ENCODE data around the gene UBL4A.
"Not testable (repeated sequence)": the region's sequence is repeated elsewhere in the genome, so short reads cannot be mapped to it uniquely, and the experiment has no call there.

Gene UBL4A

GRCh38 chrX:154507673-154508383 lies 21.4 kb upstream of the UBL4A start:
- DNase-seq: no peak

GRCh38 chrX:154506483-154507332 lies 20.3 kb upstream of the UBL4A start:
- DNase-seq: no peak

- no peak for DNase-seq
These were observed 19.3 kb upstream of the UBL4A start for GRCh38 chrX:154505734-154506133.

- DNase-seq: no peak
These were observed 16.6 kb upstream of the UBL4A start for GRCh38 chrX:154502989-154503388.

GRCh38 chrX:154502098-154502497 lies 15.7 kb upstream of the UBL4A start:
- no peak for DNase-seq

GRCh38 chrX:154501423-154501822 lies 15.0 kb upstream of the UBL4A start:
- not testable (repeated sequence) for DNase-seq

- not testable (repeated sequence) for DNase-seq
These were observed 10.2 kb upstream of the UBL4A start for GRCh38 chrX:154496591-154497137.

GRCh38 chrX:154495472-154495922 lies 9.1 kb upstream of the UBL4A start:
- DNase-seq: no peak

GRCh38 chrX:154494715-154495114 lies 8.3 kb upstream of the UBL4A start:
- no peak for DNase-seq

GRCh38 chrX:154490414-154491083 lies 4.1 kb upstream of the UBL4A start, which contains the start of gene SLC10A3:
Gene SLC10A3 (minus strand): TSS chrX:154490629. CDS start chrX:154488940, 1,689 bp downstream.
- DNase-seq: peak; percentile 94

GRCh38 chrX:154490021-154490413 lies 3.6 kb upstream of the UBL4A start:
- no peak for DNase-seq

GRCh38 chrX:154489182-154489581 lies 2.8 kb upstream of the UBL4A start:
- DNase-seq: no peak

GRCh38 chrX:154488336-154489075 lies 2.1 kb upstream of the UBL4A start:
- DNase-seq: no peak

GRCh38 chrX:154487518-154488290 lies 1.3 kb upstream of the UBL4A start:
- DNase-seq: no peak

GRCh38 chrX:154486052-154486395 lies 391 bp downstream of the UBL4A start:
- no peak for DNase-seq

GRCh38 chrX:154485150-154486051 lies 1.0 kb downstream of the UBL4A start:
- no peak for DNase-seq

GRCh38 chrX:154484255-154485149 lies 1.9 kb downstream of the UBL4A start:
- peak; percentile 23 for DNase-seq

- DNase-seq: no peak
These were observed 3.1 kb downstream of the UBL4A start for GRCh38 chrX:154483325-154483724.

GRCh38 chrX:154482786-154483185 lies 3.6 kb downstream of the UBL4A start:
- DNase-seq: no peak

Measured in suppressor macrophage treated with lipopolysaccharide for 4 hours (primary cell).